HG02759 (cell line): ENCODE data around the gene GTF3A.

Experiments used
- ATAC-seq: cut with Tn5 transposase; IDR thresholded peaks from one replicate; pipeline ENCODE4 v1.9.1; 2021; ENCODE audit warnings: mild to moderate bottlenecking, moderate library complexity; ENCODE audit not compliant: unreplicated experiment

GTF3A gene

GRCh38 chr13:27404680-27405079 lies 19.7 kb upstream of the GTF3A start:
- ATAC-seq, result no peak

- ATAC-seq, result no peak
Observed at GRCh38 chr13:27405546-27406134, 18.8 kb upstream of the GTF3A start.

GRCh38 chr13:27406178-27406939 lies 18.1 kb upstream of the GTF3A start:
- ATAC-seq, result no peak

GRCh38 chr13:27408074-27408473 lies 16.3 kb upstream of the GTF3A start:
- no peak for ATAC-seq

GRCh38 chr13:27409013-27409412 lies 15.4 kb upstream of the GTF3A start:
- ATAC-seq, result no peak

- no peak for ATAC-seq
Observed at GRCh38 chr13:27411341-27411740, 13.1 kb upstream of the GTF3A start.

- ATAC-seq, result no peak
Observed at GRCh38 chr13:27415116-27415515, 9.3 kb upstream of the GTF3A start.

- no peak for ATAC-seq
Observed at GRCh38 chr13:27419328-27419727, 5.1 kb upstream of the GTF3A start.

GRCh38 chr13:27421101-27421871 lies 3.1 kb upstream of the GTF3A start:
- ATAC-seq, result no peak

GRCh38 chr13:27423333-27423732 lies 1.1 kb upstream of the GTF3A start:
- ATAC-seq, result no peak

GRCh38 chr13:27425158-27425917 lies 919 bp downstream of the GTF3A start:
- peak; percentile 1 for ATAC-seq

GRCh38 chr13:27425918-27426630 lies 1.7 kb downstream of the GTF3A start:
- peak; percentile 68 for ATAC-seq

- ATAC-seq, result no peak
Observed at GRCh38 chr13:27427641-27428040, 3.2 kb downstream of the GTF3A start.

GRCh38 chr13:27428160-27428559 lies 3.7 kb downstream of the GTF3A start:
- no peak for ATAC-seq

- no peak for ATAC-seq
Observed at GRCh38 chr13:27432180-27432579, 7.8 kb downstream of the GTF3A start.

- no peak for ATAC-seq
Observed at GRCh38 chr13:27432611-27433210, 8.3 kb downstream of the GTF3A start.

- no peak for ATAC-seq
Observed at GRCh38 chr13:27437126-27437525, 12.7 kb downstream of the GTF3A start.

- no peak for ATAC-seq
Observed at GRCh38 chr13:27440408-27440807, 16.0 kb downstream of the GTF3A start.

GRCh38 chr13:27442071-27442647 lies 17.7 kb downstream of the GTF3A start:
- ATAC-seq, result no peak

- ATAC-seq, result no peak
Observed at GRCh38 chr13:27442797-27443196, 18.4 kb downstream of the GTF3A start.
